Tibial nerve (tissue), 4 donors: Measurements from ENCODE around the gene CREM. TPM values are rescaled to one million over a fixed set of nuclear protein-coding genes. Genes with fewer than 3 reads are reported as not detected.
A peak's percentile ranks its signal among the peaks of the same experiment; 100 is the strongest.
"Not testable (repeated sequence)": the region's sequence is repeated elsewhere in the genome, so short reads cannot be mapped to it uniquely, and the experiment has no call there.

Experiments
- DNase-seq, 2 donors: peaks; one replicate each; pipeline ENCODE4 v3.0.0-alpha.2; 2019; ENCODE audit warnings: low spot score in 2 of 2
- H3K27ac ChIP-seq, 4 donors: fragments of 200-600 bp; sonication (generic) in 3 of 4; one replicate each; pipeline ENCODE4 v1.5.1; 2017 to 2019; ENCODE audit warnings: mild to moderate bottlenecking in 1 of 4
- H3K27me3 ChIP-seq, 2 donors: fragments of 200-600 bp; sonication (generic) in 1 of 2; one replicate each; pipeline versions ENCODE4 v1.5.1 to v1.6.0; 2017 to 2019
- H3K36me3 ChIP-seq, 3 donors: fragments of 200-600 bp; sonication (generic); one replicate each; pipeline ENCODE4 v1.5.1; 2018 to 2019
- H3K4me1 ChIP-seq, 4 donors: fragments of 200-600 bp; sonication (generic) in 3 of 4; one replicate each; pipeline ENCODE4 v1.5.1; 2017 to 2019
- H3K4me3 ChIP-seq, 4 donors: fragments of 200-600 bp; sonication (generic) in 3 of 4; one replicate each; pipeline ENCODE4 v1.5.1; 2017 to 2019; ENCODE audit warnings: mild to moderate bottlenecking in 1 of 4, moderate library complexity in 1 of 4
- H3K9me3 ChIP-seq, 4 donors: fragments of 200-600 bp; sonication (generic) in 3 of 4; one replicate each; pipeline ENCODE4 v1.5.1; 2017 to 2019
- EP300 ChIP-seq, 2 donors: sonication (generic); formaldehyde crosslinking; IDR thresholded peaks; one replicate each; pipeline ENCODE4 v1.6.1; 2017; ENCODE audit warnings: antibody characterized with exemption in 2 of 2, mild to moderate bottlenecking in 1 of 2
- POLR2A ChIP-seq, 2 donors: fragments of 450-650 bp; IDR thresholded peaks; one replicate each; pipeline ENCODE4 v1.6.1; 2017; ENCODE audit warnings: antibody characterized with exemption in 2 of 2, mild to moderate bottlenecking in 2 of 2, moderate library complexity in 2 of 2
- WGBS, 2 donors: methylation state at CpG; one replicate each; pipeline ENCODE4 v1.1.5; 2018; 5-methylcytosine and 5-hydroxymethylcytosine counted together
- total RNA-seq, 4 donors: library from RNA; depleted of rRNA; stranded (reverse); fragments of >200 nt; gene quantifications; one replicate each; pipeline ENCODE4 v1.1.0, GENCODE V29; 2016
- TF ChIP-seq, protein P1 (sequence below), 5 experiments: fragments of 200-600 bp in 3 of 5; fragments of 450-650 bp in 2 of 5; sonication (generic) in 3 of 5; IDR thresholded peaks; one replicate each; pipeline ENCODE4 v1.5.1; 2016 to 2019; ENCODE audit warnings: antibody characterized with exemption in 5 of 5, mild to moderate bottlenecking in 3 of 5, moderate library complexity in 2 of 5

Gene CREM
- total RNA-seq, 4 donors from 2014 or later: 27.3 to 41.7 (median 36.1) TPM

DNA sequence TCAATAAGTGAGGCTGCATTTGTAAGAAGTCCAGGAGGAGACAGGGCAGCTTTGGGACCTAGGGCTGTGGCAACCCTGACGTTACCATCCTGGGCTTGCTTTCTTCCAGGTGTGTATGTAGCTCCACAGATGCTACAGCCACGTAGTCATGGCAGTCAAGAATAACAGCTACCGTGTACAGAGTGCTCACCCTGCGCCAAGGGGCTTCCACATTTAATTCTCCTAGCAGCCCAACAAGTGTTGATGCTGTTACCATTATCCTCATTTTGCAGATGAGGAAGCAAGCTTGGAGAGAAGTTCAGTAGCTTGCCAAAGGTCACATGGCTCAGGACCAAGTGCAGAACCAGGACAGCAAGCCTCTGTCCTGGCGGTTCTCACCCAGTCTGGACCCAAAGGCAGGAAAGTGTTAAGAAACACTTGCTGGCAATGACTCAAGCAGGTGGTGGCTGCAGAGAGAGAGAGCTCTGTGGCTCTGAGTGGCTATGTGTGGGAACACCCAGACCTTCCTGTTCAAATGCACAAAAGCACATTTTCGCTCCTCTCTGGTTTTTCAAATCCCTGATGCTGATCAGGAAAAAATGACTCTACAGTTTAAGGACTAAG is 89.8 kb downstream of the CREM start:
- 43 to 58% methylated on average over 6 of the region's 6 CpGs for WGBS, 2 donors
- peak in 1 of 2 donors; percentile 46 for DNase-seq
- TF ChIP-seq EP300 (IDR thresholded peaks at IDR 0.05) (peak; percentile 49 to 52), POLR2A (IDR thresholded peaks at IDR 0.05) (no peak)
- TF ChIP-seq, protein P1, sequence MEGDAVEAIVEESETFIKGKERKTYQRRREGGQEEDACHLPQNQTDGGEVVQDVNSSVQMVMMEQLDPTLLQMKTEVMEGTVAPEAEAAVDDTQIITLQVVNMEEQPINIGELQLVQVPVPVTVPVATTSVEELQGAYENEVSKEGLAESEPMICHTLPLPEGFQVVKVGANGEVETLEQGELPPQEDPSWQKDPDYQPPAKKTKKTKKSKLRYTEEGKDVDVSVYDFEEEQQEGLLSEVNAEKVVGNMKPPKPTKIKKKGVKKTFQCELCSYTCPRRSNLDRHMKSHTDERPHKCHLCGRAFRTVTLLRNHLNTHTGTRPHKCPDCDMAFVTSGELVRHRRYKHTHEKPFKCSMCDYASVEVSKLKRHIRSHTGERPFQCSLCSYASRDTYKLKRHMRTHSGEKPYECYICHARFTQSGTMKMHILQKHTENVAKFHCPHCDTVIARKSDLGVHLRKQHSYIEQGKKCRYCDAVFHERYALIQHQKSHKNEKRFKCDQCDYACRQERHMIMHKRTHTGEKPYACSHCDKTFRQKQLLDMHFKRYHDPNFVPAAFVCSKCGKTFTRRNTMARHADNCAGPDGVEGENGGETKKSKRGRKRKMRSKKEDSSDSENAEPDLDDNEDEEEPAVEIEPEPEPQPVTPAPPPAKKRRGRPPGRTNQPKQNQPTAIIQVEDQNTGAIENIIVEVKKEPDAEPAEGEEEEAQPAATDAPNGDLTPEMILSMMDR (IDR thresholded peaks at IDR 0.05): no peak

DNA sequence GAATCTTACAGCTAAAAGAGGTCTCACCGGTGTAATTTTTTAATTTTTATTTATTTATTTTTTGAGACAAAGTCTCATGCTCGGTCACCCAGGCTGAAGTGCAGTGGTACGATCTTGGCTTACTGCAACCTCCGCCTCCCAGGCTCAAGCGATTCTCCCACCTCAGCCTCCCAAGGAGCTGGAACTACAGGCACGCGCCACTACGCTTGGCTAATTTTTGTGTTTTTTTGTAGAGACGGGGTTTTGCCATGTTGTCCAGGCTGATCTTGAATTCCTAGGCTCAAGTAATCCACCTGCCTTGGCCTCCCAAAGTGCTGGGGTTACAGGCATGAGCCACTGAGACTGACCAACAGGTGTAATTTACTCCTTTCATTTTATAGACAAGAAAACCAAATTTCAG is 90.3 kb downstream of the CREM start:
- not testable (repeated sequence) for DNase-seq, H3K4me3 ChIP-seq, H3K36me3 ChIP-seq, H3K9me3 ChIP-seq, H3K27me3 ChIP-seq
- 78 to 85% methylated on average over 9 of the region's 9 CpGs for WGBS, 2 donors
- Histone ChIP-seq H3K27ac (peak overlapping the region in 1 of 4 donors; percentile 55), H3K4me1 (peaks cover 0 to 25% (median 4%) of the 10 kb centered on the region in 4 donors)

More for the DNA sequence above, 89.8 kb downstream of the CREM start:
- no peak overlapping the region for H3K4me3 ChIP-seq
- H3K36me3 ChIP-seq: no peaks in the 10 kb centered on the region
- peak overlapping the region in 1 of 4 donors; percentile 55 for H3K27ac ChIP-seq
- H3K9me3 ChIP-seq: no peaks in the 10 kb centered on the region
- no peaks in the 10 kb centered on the region for H3K27me3 ChIP-seq
- peaks cover 0 to 30% (median 4%) of the 10 kb centered on the region in 4 donors for H3K4me1 ChIP-seq

DNA sequence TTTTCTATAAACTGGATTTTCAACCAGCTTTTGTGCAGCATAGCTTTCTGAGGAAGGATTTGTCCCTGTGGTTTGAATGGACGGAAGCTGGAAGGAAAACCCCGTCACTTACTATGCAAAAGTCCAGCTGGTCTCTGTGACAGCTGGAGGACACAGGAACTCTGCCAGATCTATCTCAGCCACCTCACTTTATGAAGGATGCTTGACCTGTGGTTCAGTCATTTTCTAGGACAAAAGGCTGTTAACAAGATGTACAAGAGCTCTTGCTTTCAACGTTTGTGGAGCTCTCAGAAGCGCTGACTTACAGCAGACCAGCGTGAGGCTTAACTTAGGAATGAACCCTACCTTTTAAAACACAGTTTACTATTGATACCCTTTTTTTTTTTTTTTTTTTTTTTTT is 90.8 kb downstream of the CREM start:
- no peak for DNase-seq
- H3K27me3 ChIP-seq: no peaks in the 10 kb centered on the region
- no peaks in the 10 kb centered on the region for H3K9me3 ChIP-seq
- TF ChIP-seq POLR2A (IDR thresholded peaks at IDR 0.05) (no peak), EP300 (IDR thresholded peaks at IDR 0.05) (no peak)
- TF ChIP-seq, protein P1 (IDR thresholded peaks at IDR 0.05): no peak
- WGBS, 2 donors: 65 to 66% methylated on average over 5 of the region's 5 CpGs
- no peaks in the 10 kb centered on the region for H3K36me3 ChIP-seq
- peaks cover 0 to 20% (median 4%) of the 10 kb centered on the region in 4 donors for H3K4me1 ChIP-seq
- H3K27ac ChIP-seq: no peak overlapping the region
- no peak overlapping the region for H3K4me3 ChIP-seq

DNA sequence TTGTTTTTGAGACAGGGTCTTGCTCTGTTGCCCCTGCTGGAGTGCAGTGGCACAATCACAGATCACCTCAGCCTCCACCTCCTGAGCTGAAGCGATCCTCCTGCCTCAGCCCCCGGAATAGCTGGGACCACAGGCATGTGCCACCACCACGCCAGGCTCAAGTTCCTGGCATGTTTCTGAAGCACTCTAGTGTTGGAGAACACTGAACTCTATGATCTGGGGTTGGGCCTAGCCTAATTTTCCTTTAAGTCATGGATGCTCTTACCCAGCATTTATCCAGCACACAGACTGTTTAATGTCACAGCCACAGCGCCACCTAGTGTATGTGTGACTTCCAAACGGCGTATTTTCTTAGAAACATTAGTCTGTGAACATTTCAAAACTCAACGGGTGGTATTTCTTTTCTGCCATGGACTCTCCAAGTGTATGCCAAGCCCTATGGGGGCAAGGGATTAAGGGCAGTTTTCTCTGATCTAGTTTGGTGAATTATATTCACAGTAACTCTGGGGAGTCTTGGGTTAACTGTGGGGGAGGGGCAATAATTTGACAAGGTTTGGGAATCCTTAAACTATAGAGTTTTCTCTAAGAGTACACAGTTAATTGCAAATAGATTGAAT is 91.8 kb downstream of the CREM start:
- Histone ChIP-seq H3K4me3 (no peak overlapping the region), H3K36me3 (no peaks in the 10 kb centered on the region), H3K4me1 (peaks cover 0 to 19% (median 4%) of the 10 kb centered on the region in 4 donors), H3K27me3 (no peaks in the 10 kb centered on the region), H3K9me3 (no peaks in the 10 kb centered on the region), H3K27ac (peak overlapping the region in 1 of 4 donors; percentile 16)
- DNase-seq: peak; percentile 79 to 96
- TF ChIP-seq, protein P1 (IDR thresholded peaks at IDR 0.05): peak; percentile 64 to 88 (median 84)
- TF ChIP-seq EP300 (IDR thresholded peaks at IDR 0.05) (peak in 1 of 2 donors; percentile 57), POLR2A (IDR thresholded peaks at IDR 0.05) (no peak)
- WGBS, 2 donors: 35 to 37% methylated on average over 7 of the region's 7 CpGs

DNA sequence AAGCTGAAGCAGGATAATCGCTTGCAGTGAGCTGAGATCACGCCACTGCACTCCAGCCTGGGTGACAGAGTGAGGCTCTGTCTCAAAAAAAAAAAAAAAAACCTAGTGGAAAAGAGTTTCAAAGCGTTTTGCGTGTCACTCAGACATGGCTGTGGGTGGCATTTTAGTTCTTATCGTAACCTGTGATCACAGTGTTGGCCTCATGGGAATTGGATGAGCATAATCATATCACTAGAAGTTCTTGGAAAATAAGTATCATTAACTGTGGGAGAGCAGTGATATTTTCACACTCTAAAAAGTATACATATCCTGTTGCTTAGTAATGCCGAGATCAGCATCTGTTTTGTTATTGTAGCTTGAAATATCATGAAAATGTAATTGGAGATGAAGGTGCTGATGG is 92.6 kb downstream of the CREM start:
- Histone ChIP-seq H3K27ac (no peak overlapping the region), H3K4me3 (no peak overlapping the region), H3K27me3 (no peaks in the 10 kb centered on the region), H3K36me3 (no peaks in the 10 kb centered on the region), H3K9me3 (no peaks in the 10 kb centered on the region), H3K4me1 (peaks cover 0 to 19% (median 4%) of the 10 kb centered on the region in 4 donors)
- TF ChIP-seq POLR2A (IDR thresholded peaks at IDR 0.05): no peak
- TF ChIP-seq EP300 (IDR thresholded peaks at IDR 0.05): no peak
- TF ChIP-seq, protein P1 (IDR thresholded peaks at IDR 0.05): no peak
- no peak for DNase-seq
- 68 to 74% methylated on average over 6 of the region's 6 CpGs for WGBS, 2 donors
